Activated CD8-positive, alpha-beta memory T cell treated with anti-CD3 and anti-CD28 coated beads, Interleukin-2, amount 50 U/mL, for 24 hours (primary cell): ENCODE measurements around the gene EGR4.
"Not testable (repeated sequence)": the region's sequence is repeated elsewhere in the genome, so short reads cannot be mapped to it uniquely, and the experiment has no call there.

Source experiments
- DNase-seq: peaks from one replicate; pipeline ENCODE4 v3.0.0-alpha.2; 2020; ENCODE audit errors: extremely low read depth

EGR4 gene

DNA sequence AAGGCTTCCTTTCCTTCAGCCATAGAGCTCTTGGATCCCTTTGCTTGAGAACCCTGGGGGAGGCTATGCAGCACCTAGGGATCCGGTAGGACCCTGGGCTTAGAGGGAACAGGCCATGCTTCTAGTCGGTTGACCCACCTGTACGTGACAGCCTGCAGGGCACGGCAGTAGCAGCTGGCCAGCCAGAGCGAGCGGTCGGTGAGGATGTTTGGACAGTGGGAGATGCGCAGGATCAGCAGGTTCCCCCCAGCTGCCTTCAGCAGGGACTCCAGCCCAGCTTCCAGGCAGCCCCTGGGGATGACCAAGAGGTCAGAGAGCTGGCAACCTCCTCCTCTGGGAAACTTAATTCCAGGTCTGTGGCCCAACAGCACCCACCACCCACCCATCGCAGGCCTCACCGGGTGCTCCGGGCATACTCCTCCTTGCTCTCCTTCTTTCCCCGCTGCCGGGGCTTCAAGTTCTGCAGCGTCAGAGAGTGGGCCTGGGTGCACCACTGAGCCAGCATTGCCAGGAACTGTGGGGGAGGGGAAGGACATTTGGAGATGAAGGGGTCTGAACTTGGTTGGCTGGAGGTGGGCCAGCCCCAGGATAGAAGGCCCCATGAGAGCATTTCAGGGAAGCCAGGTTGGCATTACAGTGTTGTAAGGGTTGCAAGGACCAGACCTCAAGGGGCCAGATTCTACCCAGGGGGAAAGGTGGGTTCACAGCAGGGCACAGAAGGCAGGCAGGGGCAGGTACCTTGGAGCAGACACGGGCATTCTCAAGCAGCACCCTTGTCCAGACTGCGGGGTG, 29.6 kb downstream of the EGR4 start:
- DNase-seq = no peak

DNA sequence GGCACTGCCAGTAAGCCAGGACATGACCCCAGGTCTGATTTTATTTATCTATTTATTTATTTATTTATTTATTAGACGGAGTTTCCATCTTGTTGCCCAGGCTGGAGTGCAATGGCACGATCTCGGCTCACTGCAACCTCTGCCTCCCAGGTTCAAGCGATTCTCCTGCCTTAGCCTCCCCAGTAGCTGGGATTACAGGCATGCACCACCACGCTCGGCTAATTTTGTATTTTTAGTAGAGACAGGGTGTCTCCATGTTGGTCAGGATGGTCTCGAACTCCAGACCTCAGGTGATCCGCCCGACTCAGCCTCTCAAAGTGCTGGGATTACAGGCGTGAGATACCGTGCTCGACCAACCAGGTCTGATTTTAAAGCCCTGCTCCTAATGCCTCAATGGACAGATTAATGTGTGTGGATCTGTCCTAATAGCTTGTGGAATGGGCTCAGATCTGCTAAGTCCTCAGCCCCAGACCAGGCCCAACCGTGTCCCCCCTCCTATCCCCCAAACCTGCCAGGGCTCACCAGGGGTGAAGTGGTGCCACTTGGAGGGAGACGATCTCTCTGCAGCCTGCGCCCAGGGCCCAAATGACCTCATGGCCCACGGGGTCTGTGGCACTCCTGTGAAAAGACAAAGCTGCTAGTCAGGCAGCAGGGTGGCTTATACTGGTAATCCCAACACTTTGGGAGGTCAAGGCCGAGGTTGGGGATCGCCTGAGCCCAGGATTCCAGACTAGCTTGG, 30.5 kb downstream of the EGR4 start:
- DNase-seq = not testable (repeated sequence)

DNA sequence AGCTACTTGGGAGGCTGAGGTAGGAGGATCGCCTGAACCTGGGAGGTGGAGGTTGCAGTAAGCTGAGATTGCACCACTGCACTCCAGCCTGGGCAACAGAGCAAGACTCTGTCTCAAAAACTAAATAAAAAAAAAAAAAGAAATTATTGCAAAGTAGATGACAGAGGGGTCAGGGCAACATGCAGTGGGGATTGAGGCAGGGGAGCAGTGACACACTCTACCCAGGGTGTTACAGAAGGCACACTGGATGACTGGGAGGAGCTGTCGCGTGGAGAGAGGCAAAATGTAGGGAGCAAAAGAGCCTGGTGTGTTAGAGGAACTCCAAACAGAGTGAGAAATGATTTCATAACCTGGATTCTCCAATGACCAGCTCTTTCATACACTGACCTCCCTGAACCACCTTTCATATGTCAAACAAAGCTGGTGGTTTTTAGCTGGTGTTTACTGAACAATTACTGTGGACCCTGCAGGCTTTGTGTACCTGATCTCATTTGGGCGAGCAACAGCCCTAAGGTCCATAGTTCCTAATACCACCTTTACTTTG, 31.2 kb downstream of the EGR4 start:
- no peak for DNase-seq

DNA sequence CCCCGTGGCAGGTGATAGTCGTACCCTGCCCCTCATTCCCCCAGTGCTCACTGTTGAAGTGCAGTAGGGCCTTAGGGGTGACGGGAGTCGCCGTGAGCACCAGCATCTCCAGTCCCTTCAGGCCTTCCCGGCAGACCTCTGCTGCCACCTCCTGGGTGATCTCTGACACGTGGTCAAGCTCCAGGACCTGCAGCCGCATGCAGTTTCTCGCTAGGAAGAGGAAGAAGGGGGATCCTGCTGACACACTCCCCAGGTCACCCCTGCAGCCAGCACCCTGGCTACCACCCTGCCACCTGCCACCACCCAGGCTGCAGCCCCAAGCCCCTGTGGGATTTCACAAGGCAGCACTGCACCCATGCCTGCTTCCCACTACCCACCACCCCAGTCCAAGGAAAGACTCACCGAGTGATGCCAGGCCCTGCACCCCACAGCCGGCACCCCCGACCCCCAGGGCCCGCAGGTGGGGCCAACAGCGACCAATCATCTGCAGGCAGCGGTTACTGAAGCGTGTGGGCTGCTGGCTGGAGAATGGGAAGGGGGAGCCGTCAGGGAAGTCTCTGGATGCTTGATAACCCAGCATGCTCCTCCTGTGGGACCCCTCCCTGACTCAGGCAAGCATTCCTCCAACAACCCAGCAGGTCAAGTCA, 32.9 kb downstream of the EGR4 start:
- no peak for DNase-seq

DNA sequence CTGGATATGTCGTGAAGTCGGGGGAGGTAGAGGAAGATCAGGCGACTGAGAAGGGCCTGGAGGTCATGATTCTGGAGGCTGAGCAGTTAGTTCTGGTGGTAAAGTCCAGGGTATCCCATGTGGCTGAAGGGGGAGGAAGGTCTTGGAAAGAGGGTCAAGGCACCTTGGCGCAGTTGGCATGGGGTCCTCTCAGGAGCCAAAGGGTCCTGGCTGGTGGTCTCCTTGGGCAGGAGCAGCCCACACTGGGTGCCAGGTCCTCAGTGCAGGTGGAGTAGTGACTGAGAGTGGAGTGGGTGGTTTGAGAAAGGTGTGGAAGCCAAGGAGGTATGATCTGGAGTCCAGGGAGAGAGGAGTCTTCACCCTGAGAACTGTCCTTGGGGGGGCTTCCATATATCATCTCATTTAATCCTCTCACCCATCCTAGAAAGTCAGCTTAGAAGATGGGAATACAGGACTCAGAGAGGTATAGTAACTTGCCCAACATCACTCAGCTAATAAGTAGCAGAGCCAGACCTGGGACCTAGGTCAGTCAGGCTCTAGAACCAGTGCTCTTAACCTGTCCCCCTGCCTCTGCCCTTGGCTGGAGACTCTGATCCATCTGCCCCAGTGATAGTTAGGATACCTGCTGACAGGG, 33.5 kb downstream of the EGR4 start:
- no peak for DNase-seq

DNA sequence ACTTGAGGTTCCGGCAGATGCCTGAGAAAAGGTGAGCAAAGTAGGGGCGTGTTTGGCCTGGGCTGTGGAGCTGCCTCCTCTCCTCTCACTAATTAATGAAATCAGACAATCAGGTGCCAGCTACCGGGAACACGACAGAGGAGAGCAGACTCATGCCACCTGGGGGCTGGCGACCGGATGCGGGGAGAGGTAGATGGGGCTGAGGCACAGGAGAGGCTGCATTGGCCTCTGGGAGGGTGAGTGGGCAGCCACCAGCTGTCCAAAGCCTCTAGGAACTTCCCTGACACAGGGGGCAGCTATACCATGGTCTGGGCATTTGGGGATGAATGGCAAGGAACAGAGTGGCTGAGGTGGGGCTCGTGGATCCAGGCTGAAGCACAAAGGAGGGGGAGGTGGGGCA, 34.1 kb downstream of the EGR4 start:
- DNase-seq = no peak

DNA sequence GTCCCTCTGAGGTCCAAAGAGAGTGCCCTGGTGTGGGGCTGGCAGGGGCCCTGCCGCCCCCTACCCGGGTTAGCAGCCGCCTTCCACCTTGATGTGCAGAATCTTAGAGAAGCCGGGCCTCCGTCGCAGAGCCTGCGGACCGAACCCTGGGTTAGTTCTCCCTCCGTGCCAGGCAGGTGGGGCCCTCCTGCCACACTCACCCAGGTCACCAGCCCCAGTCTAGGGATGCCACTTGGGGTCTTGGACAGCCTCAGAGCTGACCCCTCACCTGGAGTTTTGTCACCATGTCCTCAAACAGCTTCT, 34.5 kb downstream of the EGR4 start:
- DNase-seq = no peak

DNA sequence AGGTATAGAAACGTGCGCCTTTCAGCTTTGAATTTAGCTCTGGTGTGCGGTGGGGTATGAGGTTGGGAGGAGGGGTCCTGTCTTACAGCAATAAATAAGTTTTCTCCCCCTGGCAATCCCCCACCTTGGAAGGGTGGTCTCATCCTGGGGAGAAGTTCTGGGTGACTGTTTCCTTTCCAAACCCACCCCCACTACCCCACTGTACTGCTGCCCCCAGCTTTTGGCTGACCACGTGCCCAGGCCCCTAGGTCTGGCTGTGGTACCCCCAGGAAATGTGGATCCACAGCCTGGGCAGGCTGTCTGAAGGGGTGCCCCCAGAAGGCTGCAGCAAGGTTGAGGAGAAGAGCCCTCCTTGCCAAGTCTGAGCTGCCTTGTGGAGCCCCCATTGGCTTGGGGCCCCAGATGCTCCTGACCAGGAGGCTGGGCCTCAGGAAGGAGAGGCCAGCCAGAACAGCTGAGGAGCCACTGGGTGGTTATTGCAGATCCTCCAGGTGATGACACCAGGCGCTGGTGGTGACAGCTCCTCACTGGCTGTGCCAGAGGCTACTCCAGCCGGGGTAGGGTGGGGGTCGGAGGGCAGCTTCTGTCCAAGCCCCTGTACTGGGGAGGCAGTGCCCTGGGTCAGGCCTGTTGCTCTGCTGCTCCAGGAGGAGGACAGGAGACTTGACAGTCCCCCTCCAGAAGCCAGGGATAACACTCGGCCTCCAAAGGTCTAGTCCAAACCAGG, 35.0 kb downstream of the EGR4 start:
- no peak for DNase-seq

DNA sequence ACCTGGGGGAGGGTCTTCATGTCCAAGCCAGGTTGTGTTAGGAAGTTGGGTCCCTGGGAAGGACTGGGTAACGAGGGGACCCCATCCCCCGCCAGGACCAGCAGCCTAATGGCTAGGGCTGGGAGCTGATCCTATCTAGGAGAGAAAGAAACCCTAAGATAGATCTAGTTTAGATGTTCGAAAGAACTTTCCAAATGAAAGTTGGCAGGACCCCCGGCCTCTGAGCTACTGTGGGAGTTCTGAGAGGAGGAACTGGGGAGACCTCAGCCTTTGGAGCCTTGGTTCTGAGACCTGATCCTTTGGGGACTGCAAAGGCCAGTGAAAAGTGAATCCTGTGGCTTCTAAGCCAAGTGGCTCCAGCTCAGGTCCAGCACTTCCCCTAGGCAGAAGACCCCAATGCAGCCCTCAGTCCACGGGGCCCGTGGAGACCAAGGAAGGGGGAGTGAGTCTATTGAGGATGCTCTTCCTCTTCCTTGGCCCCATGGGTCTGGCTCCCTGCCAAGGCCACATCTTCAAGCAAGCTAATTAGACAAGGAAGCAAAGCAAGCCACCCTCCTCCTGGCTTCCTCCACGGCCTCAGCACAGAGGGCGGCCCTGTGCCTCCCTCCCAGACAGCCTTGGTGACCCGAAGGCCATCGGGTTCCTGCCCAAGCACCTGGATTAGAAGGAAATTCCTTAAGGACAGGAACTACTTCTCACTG, 35.8 kb downstream of the EGR4 start:
- DNase-seq = no peak

DNA sequence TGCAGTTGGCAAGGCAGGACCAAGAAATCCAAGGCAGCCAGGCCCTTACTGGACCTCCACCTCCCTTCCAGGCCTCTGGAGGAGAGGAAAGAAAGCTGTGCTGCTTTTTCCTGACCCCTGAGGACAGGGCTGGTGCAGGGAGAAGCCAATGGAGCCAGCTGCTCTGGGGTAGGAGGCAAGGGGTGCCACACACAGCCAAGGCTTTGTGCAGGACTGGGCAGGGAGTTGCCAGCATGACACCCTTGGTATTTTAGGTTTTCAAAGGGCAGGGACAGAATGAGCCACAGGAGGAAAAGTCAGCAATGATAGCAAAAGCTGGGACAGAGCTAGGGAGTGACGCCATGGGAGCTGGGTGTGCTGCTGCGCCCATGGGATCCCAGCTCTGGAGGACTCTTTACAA, 36.3 kb downstream of the EGR4 start:
- no peak for DNase-seq

DNA sequence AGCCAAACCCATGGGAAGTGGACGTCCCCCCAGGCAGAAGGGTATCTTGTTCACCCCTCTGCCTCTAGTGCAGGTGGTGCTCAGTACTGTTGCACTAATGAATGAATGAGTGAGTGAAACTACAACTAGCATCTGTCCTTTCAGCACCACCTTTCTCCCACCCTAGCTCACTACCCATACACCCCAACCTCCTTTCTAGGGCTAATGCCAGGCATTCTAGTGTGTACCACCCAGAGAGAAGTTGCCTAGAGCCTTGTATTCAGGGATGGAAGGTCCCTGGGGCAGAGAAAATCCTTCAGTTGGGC, 36.8 kb downstream of the EGR4 start:
- no peak for DNase-seq

DNA sequence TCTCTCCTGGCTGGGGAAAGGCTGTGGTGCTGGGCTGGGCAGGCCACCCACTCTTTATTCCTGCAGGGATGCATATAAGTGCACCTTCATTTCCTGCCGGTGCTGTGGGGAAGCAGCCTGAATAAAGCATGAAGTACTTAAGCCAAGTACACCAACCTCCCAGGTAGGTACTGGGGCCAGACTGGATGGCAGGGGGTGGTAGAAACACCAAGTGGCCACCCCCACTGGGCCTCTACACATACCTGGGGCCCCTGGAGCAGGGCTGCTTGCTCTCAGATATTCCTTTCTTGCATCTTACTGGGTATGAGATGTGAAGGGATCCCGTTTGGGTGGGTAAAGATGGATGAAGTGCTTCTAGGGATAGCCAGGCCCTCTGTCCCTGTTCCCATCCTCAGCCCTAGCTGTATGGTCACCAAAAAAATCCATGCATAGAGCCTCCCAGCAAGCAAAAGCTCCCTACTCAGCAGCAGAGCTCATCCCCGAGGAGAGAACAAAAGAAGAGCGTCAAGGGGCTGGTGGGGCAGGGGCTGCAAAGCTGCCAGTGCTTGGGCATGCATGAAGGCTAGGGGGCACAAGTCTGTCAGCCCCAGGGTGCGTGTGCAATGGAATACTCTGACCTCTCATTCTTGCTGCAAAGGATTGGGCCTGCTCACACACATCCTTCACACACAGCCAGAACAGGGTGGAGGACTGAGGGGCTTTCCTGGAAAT, 37.3 kb downstream of the EGR4 start:
- DNase-seq = no peak

DNA sequence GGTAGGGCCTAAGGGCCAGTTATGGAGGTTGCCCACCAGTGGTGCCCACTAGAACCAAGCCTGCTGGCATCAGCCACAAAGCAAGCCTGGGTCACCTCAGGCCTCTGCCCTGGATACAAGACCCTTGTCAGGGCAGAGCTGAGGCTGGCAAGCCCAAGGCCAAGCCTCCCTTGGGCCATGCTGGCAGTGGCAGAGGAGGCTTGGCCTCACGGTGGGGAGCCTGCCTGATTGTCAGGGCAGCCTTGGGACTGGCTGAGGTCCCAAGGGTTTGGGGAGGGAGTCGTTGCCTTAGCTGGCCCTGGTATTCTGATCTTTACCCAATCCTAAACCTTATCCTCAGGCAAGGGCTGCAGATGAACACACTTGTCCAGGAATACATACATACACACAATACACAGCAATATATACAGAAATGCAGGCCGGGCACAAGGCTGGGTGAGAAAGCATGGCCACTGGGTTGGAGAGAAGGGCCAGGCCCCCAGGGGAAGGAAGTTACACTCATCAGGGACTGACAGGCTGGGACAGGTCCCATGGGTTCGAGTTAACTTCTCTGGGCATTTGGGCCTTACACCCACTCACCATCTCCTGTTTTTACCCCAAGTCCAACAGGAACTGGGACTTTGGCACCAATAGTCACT, 38.2 kb downstream of the EGR4 start:
- no peak for DNase-seq

DNA sequence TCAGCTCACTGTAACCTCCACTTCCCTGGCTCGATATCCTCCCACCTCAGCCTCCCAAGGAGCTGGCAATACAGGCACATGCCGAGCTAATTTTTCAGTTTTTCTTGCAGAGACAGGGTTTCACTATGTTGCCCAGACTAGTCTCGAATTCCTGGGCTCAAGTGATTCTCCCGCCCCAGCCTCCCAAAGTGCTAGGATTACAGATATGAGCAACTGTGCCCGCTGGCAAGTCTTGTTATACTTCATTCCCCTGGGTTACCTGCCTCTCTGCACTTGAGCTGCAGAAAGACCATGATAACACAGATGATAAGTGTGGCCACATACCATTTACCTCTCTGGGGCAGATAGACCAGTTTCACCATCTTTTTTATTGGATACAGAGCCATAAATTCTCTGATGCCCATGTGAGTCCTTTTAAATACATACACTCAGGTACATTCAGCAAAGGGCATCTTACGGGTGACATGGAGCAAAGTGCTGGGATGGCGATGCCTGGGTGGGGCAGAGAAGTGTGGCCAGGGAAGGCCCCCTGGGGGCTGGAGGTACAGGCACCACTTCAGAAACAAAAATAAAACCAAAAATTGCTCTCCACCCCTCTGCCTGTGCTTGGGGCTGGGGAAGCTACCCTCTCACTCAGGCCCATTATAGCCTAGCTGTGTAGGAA, 38.9 kb downstream of the EGR4 start:
- no peak for DNase-seq

DNA sequence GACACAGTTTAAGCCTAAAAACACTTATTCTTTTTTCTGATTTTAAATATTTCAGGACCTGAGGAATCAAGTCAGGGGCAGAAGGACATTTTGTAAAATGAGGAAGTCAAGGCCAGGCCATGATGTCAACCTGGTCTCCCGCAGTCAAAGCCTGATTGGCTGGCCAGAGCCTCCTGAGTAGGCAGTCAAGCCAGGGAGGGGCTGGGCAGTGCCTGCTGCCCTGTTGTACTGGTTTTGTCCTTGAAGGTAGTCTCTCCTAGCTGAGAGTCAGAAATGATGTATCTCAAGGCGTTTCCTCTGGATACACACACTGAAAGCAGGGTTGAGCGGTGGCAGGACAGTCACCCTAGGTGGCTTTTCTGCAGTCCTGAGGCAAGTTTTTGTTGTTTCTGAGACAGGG, 39.4 kb downstream of the EGR4 start:
- no peak for DNase-seq

DNA sequence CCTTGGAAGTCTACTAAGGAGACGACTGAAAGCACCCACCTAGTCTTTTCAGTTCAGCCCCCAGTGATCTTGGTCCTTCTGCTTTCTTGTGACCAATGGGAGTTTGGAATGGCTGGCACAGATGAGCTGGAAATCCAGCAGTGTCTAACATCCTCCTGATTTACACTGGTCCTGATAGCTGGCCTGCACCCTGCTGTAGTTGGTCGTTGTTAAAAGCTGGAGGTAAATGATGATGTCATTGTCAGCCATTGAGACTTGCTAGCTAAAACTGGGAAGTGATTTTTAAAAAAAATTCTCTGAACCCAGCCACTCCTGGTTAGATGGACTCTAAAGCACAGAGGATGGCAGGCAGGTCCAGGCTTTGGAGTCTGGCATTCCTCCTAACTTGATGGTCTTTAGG, 39.9 kb downstream of the EGR4 start:
- no peak for DNase-seq

DNA sequence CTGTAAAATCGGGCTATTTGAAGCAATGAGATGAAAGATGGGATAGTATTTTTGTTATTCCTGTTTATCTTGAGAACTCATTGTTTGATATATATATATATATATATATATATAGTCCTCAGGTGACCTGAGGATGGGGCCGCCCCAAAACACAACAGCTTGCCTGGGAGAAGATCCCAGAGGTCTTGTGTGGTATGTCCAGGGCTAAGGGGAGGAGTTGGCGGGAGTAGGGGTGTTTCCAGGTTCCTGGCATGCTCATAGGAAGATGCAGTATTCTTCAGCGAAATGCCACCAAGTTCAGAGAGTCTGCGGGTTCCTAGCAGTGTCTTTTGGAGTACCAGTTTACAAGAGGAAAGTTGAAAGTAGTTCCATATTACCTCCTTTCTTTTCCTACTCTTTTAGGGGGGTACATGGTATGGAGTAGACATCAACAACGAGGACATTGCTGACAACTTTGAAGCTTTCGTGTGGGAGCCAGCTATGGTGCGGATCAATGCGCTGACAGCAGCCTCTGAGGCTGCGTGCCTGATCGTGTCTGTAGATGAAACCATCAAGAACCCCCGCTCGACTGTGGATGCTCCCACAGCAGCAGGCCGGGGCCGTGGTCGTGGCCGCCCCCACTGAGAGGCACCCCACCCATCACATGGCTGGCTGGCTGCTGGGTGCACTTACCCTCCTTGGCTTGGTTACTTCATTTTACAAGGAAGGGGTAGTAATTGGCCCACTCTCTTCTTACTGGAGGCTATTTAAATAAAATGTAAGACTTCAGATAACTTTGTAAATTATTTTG, 40.9 kb downstream of the EGR4 start:
- DNase-seq = no peak
